Measurements from ENCODE around the gene ZNF606.
"Not testable (repeated sequence)": the region's sequence is repeated elsewhere in the genome, so short reads cannot be mapped to it uniquely, and the experiment has no call there.

The ZNF606 gene

DNA sequence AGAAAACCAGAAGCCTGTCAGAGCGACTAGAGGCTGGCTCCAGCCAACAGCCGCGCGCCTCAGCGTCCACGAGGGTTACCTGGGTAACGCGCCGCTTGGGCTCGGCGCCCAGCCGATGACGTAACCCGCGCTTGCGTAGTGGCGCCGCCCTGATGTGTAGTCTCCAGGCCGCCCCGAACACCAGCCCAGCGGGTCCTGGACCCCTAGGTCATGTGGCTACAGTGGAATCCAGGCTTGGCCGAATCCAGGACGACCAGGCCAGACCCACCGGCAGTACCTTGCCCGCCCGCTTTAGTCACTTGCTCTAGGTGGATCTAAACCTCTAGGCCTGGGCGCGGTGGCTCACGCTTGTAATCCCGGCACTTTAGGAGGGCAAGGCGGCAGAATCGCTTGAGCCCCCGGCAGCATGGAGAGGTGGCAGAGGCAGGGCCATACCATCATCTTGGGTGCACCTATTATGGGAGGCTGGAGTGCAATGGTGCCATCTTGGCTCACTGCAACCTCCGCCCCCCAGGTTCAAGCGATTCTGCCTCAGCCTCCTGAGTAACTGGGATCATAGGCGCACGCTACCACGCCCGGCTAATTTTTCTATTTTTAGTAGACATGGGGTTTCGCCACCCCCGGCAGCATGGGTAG, 7.2 kb upstream of the ZNF606 start:
- DNase-seq (ENCODE audit: low spot score), result peak; percentile 79

DNA sequence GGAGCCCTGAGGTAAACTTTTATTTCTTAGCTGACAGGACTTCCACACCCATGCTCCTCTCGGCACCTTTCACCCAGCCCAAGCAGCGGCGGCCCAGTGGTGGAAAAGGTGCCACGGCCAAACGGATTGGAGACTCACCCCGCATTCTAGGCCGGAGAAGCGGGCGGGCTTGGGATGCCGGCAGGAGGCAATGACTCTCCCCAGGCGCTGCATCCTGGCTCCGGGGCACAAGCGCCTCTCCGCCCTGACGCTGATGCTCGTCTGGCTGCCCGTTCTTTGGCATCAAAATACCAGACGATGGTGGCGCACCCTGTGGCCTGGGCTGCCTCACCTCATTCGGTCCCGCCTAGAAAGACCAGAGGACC, 6.7 kb upstream of the ZNF606 start:
- DNase-seq (ENCODE audit: low spot score), result no peak

DNA sequence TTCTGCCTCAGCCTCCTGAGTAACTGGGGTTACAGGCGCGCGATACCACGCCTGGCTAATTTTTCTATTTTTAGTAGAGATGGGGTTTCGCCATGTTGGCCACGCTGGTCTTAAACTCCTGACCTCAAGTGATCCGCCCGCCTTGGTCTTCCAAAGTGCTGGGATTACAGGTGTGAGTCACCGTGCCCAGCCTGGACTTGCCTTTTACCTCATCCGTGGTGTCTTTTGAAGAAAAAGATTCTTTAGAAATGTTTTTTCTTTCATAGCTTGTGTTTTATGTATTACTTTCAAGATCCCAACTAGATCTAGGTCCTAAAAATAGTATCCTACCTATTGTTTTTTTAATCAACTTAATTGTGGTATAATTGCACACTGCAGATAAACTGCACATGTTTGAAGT, 6.3 kb upstream of the ZNF606 start:
- not testable (repeated sequence) for DNase-seq (ENCODE audit: low spot score)

DNA sequence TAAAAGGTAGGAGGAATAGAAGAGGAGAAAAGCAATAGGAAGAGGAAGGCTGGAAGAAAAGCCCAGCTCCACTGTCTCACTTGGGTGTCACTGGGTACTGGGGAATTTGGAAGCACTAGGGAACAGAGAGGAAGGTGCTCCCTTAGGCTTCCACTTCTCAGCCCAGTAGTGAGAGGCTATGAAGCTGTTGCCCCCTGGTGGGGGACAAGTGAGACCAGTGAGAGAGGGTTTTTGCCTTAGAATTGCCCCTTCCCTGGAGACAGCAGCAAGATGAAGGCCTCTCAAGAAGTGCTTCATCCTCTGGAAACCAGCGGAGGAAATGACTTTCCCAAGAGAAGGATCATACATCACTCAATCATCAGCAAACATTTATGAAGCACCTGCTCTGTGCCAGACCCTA, 4.7 kb upstream of the ZNF606 start:
- DNase-seq (ENCODE audit: low spot score), result no peak

GRCh38 chr19:58003174-58003828, 681 bp upstream of the ZNF606 start:
- no peak for DNase-seq (ENCODE audit: low spot score)

DNA sequence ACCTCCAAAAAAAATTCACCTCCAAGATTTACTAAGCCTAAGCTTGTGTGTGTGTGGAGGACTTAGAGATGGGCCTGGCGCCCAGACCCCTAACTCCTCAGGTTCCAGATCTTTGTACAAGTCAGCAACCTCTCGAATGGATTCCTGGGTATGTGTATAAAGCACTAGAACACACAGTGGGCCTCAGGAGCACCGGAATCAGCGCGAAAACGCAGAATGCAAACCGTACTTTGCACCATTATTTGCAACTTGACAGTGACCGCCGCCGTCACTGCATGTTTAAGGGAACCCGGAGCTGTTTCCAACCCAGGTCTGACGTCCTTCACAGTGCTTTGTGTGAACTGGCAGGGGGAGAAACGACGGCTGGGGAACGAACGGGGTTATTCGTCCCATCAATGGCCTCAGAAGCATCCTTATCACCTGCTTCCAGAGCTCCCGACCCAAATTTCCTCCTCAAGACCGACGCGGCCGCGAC, 688 bp downstream of the ZNF606 start:
- DNase-seq (ENCODE audit: low spot score), result no peak

DNA sequence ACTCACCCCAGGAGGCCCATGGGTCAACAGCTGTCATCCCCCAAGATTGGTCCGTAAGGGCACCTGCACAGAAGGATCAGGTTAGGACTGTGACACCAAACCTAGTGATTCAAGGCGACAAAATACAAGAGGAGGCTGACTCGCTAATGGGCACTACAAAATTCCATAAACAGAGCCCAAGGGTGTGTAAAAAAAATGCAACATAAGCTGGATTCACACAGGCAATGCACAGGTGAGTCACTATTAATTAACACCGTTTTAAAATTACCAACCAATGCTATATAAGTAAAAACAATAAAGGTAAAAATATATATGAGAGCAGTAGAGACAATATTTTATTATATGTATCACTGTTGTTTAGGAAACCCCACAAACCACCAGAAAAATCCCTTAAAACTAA, 1.9 kb downstream of the ZNF606 start:
- DNase-seq (ENCODE audit: low spot score), result no peak

- no peak for DNase-seq (ENCODE audit: low spot score)
Measured at GRCh38 chr19:57992841-57993240, 9.8 kb downstream of the ZNF606 start.

DNA sequence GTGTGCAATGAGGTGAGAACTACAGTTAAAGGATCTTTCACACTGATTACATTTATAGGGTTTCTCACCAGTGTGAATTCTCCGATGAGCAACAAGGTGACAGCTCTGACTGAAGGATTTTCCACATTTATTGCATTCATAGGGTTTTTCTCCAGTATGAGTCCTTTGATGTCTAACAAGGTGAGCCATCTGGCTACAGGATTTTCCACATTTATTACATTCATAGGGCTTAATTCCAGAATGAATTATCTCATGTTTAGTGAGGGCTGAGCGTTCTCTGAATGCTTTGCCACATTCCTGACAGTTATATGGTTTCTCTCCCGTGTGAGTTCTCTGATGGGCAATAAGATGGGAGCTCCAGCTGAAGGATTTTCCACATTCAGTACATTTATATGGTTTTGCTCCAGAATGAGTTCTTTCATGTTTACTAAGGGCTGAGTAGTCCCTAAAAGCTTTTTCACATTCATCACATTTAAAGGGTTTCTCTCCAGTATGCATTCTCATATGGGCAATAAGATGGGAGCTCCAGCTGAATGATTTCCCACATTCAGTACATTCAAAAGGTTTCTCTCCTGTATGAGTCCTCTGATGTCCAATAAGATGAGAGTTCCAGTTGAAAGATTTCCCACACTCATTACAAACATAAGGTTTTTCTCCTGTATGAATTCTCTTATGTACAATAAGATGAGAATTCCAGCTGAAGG, 23.9 kb downstream of the ZNF606 start:
- no peak for DNase-seq (ENCODE audit: low spot score)

DNA sequence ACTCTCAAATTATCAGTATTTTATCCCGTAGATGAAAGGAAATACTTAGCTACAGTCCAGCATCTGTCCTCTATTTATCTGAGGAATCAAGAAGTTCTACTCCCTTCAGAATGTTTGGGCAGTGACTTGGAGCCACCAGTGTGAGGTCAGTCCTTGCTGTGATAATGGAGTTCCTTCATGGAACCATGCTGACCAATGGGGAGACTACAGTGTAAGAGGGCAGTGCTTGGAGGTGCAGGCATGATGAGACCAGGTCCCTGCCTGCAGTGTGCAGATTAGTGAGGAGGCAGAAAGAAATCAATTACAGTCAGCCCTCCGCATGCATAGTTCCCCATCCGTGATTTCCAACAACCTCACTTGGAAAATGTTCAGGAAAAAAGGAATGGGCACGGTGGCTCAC, 28.2 kb downstream of the ZNF606 start, which contains the start of gene C19orf18:
Gene C19orf18, minus strand, starts transcription at position 101 of the 400 bp plus-strand sequence. CDS start 102 bp downstream, outside the sequence.
- DNase-seq (ENCODE audit: low spot score), result no peak

DNA sequence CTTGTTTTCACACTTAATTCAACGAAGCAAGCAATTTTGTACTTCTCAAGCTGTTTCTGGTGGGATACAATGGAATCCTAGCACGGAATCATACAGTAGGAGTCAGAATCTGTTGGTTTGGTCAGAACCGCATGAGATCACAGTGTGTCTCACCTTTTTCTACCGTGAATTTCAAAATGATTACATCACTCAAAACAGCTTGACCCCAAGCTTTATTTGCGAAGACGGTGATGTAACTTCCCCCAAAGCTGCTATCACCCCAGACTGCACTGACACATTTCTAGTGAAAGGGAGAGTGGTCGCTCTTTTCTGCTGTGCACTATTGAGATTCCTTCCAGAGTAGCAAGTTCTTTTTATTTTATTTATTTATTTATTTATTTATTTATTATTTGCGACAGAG, 37.9 kb downstream of the ZNF606 start:
- no peak for DNase-seq (ENCODE audit: low spot score)

DNA sequence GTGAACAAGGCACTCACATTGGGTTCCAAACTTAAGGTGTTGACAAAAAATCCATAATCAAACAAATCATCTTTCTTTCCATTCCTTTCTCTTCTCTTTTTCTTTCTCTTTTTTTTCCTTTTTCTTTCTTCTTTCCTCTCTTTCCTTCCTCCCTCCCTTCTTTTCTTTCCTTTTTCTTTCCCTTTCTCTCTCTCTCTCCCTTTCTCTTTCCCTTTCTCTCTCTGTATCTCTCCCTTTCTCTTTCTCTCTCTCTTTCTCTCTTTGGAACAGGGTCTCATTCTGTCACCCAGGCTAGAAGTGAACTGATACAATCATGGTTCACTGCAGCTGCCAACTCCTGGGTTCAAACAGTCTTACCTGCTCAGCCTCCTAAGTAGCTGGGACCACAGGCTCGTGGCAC, 40.8 kb downstream of the ZNF606 start:
- DNase-seq (ENCODE audit: low spot score), result no peak

DNA sequence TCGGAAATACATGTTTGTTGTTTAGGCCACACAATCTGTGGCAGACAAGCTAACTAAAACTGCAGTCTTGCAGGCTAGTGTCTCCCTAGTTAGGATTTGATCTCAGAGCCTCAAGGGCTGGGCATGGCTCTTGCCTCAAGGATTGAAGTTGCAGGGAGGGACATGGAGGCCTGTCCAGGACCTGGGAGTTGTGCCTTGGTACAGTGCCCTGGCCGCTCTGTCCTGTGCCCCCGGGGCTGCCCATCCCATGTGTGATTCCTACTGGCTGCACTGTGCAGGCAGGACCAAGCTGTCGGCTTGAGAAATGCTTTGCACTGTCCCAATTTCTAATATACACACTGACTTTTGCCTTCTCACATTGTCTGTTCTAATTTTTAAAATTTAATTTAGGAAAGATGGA, 47.6 kb downstream of the ZNF606 start:
- no peak for DNase-seq (ENCODE audit: low spot score)

GRCh38 chr19:57949702-57950101, 52.9 kb downstream of the ZNF606 start:
- DNase-seq (ENCODE audit: low spot score), result no peak

DNA sequence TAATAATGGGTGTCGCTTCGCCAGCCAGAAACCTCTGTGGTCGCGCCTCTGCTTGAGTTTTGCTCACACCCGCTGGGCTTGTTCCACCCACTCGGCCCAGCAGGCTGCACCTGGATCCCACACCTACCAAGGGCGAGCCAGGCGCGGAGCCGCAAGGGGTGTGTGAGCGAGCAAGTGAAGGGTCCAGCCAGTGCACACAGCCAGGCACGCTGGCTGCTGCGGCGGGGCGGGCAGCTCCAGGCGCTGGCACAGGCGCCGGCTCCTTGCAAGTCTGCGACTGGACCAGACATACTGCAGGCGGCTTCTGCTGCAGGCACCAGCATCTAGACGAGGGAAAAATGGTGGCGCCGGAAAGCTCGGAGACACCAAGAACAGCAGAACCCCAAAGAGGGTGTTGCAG, 53.3 kb downstream of the ZNF606 start:
- no peak for DNase-seq (ENCODE audit: low spot score)

GRCh38 chr19:57947419-57948134, 55.0 kb downstream of the ZNF606 start, which contains the start of gene ZNF256:
ZNF256 (minus strand) TSS chr19:57947706; CDS start chr19:57947474, 232 bp downstream.
- DNase-seq (ENCODE audit: low spot score), result peak; percentile 98

DNA sequence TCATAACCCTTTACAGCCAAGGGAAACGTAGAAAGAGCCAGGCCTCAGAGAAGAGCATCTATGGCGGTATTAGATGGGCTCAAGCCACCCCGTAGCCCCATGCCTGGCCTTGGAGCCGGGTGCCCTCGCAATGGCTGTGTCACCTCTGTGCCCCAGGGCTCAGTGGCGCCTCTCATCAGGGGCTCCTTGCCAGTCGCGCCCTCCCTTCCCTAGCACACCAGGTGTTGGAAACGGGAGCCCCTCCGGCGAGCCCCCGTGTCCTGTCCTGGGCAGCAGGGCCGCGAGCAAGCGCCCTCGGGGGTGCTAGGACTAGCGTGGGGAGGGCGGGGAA, 55.6 kb downstream of the ZNF606 start:
- no peak for DNase-seq (ENCODE audit: low spot score)

DNA sequence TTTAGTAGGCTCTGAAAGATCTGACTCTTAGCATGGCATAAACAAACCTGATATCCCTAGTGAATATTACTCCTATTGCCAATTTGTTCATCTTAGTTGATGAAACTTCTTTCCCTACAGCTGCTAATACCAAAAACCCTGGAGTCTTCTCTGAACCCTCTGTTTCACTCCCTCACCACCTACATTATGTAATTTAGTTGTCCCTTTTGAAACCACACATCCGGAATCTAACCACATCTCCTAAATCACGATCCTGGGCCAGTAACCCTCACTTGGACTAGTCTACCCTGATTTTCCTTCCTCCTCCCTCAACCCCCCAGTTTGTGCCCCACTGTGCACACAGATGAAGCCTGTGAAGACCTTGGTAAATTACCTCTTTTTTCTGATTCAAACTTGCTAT, 56.3 kb downstream of the ZNF606 start:
- DNase-seq (ENCODE audit: low spot score), result no peak

DNA sequence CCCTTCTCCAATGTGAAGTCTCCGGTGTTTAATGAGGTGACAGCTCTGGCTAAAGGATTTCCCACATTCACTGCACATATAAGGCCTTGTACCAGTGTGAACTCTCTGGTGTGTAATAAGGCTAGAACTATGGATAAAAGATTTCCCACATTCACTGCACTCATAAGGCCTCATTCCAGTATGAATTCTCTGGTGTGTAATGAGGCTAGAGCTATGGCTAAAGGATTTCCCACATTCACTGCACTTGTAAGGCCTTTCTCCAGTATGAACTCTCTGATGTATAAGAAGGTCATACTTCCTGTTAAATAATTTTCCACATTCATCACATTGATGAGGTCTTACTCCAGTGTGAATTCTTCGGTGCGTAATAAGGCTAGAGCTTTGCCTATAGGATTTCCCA, 61.0 kb downstream of the ZNF606 start:
- DNase-seq (ENCODE audit: low spot score), result no peak

DNA sequence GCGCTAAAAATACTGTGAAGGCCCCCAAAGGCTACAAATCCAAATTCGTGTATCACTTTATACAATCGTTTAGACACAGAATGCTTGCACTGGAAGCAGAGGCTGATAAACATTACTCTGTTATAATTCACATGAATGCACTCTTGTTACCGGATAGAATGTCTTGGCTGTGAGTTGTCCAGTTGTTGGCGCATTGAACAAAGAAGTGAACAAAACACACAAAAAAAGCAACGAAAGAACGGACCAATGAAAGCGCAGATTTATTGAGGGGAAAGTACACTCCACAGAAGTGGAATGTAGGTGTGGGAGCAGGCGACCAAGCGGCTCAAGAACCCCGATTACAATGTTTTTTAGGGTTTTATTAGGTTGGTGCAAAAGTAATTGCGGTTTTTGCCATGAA, 66.9 kb downstream of the ZNF606 start:
- DNase-seq (ENCODE audit: low spot score), result no peak

- peak; percentile 83 for DNase-seq (ENCODE audit: low spot score)
Measured at GRCh38 chr19:57934820-57935665, 67.6 kb downstream of the ZNF606 start, which contains the start of gene ZNF418. ZNF418 (minus strand) TSS chr19:57935402; CDS start chr19:57933822, 1,580 bp downstream.

- no peak for DNase-seq (ENCODE audit: low spot score)
Measured at GRCh38 chr19:57927587-57927986, 75.0 kb downstream of the ZNF606 start.

Data from ecto neural progenitor cell (in vitro differentiated cells).